Fibroblast of lung (primary cell): ENCODE data around the gene FBLN2. TPM values are rescaled to one million over a fixed set of nuclear protein-coding genes. Genes with fewer than 3 reads are reported as not detected.

Experiments
- DNase-seq, 2 donors: peaks; one replicate each; pipeline versions ENCODE4 v3.0.0 to v3.0.0-alpha.2; 2010; ENCODE audit warnings: low read depth in 2 of 2
- H2AFZ ChIP-seq: 2 replicates; pipeline ENCODE4 v1.5.1; 2012; ENCODE audit warnings: low read length, control low read depth, inconsistent platforms
- H3K27ac ChIP-seq: 2 replicates; pipeline ENCODE4 v1.5.1; 2011; ENCODE audit warnings: low read length, control low read depth; ENCODE audit not compliant: insufficient read depth
- H3K27me3 ChIP-seq: 2 replicates; pipeline ENCODE4 v1.5.1; 2011; ENCODE audit warnings: mild to moderate bottlenecking, low read length; ENCODE audit not compliant: control insufficient read depth, insufficient read depth
- H3K36me3 ChIP-seq: 2 replicates; pipeline ENCODE4 v1.5.1; 2011; ENCODE audit warnings: low read length; ENCODE audit not compliant: control insufficient read depth, insufficient read depth
- H3K4me1 ChIP-seq: 2 replicates; pipeline ENCODE4 v1.5.1; 2011; ENCODE audit warnings: low read length; ENCODE audit not compliant: control insufficient read depth, insufficient read depth; ENCODE audit errors: extremely low read depth
- H3K4me2 ChIP-seq: 2 replicates; pipeline ENCODE4 v1.5.1; 2011; ENCODE audit warnings: low read length, control low read depth; ENCODE audit not compliant: insufficient read depth; ENCODE audit errors: extremely low read depth
- H3K4me3 ChIP-seq, 4 experiments: fragments of 200-600 bp in 1 of 4; sonication (generic) in 1 of 4; replicated peaks in 1 of 4; 2 replicates each; pipeline ENCODE4 v1.5.1; 2011 to 2016; ENCODE audit warnings: low read length in 4 of 4, low read depth in 3 of 4, mild to moderate bottlenecking in 3 of 4, control low read depth in 2 of 4, inconsistent platforms in 1 of 4, mixed read lengths in 1 of 4; ENCODE audit not compliant: insufficient read depth in 1 of 4; ENCODE audit errors: control extremely low read depth in 1 of 4
- H3K79me2 ChIP-seq: 2 replicates; pipeline ENCODE4 v1.5.1; 2012; ENCODE audit warnings: mild to moderate bottlenecking, low read length, inconsistent platforms; ENCODE audit not compliant: control insufficient read depth, insufficient read depth
- H3K9ac ChIP-seq: 2 replicates; pipeline ENCODE4 v1.5.1; 2011; ENCODE audit warnings: mild to moderate bottlenecking, low read length, control low read depth; ENCODE audit not compliant: insufficient read depth
- H3K9me3 ChIP-seq: 2 replicates; pipeline ENCODE4 v1.5.1; 2012; ENCODE audit warnings: low read depth, low read length; ENCODE audit not compliant: control insufficient read depth, insufficient read depth
- H4K20me1 ChIP-seq: 2 replicates; pipeline ENCODE4 v1.5.1; 2011; ENCODE audit warnings: low read length; ENCODE audit not compliant: control insufficient read depth, insufficient read depth; ENCODE audit errors: extremely low read depth
- EZH2 ChIP-seq: IDR thresholded peaks from 2 replicates; pipeline ENCODE4 v1.5.1; 2012; ENCODE audit warnings: low read length, control low read depth, mild to moderate bottlenecking; ENCODE audit errors: missing control alignments
- polyA plus RNA-seq, 2 donors: library from polyadenylated mRNA; depleted of rRNA in 1 of 2; stranded (reverse) in 1 of 2; unstranded in 1 of 2; fragments of >200 nt; gene quantifications; 2 replicates each; pipeline ENCODE4 v1.2.1, GENCODE V29; 2011 to 2012; ENCODE audit warnings: missing spikeins in 1 of 2
- total RNA-seq: library from RNA; depleted of rRNA; stranded (reverse); fragments of >200 nt; gene quantifications from 2 replicates; pipeline ENCODE4 v1.2.1, GENCODE V29; 2014
- TF ChIP-seq, protein P1 (sequence below), 2 donors: IDR thresholded peaks in 1 of 2; conservative IDR thresholded peaks in 1 of 2; 1 replicate in 1 of 2; 2 replicates in 1 of 2; pipeline ENCODE4 v1.5.1; 2011 to 2012; ENCODE audit warnings: low read length in 2 of 2, control low read depth in 1 of 2, inconsistent platforms in 1 of 2, low read depth in 1 of 2, mild to moderate bottlenecking in 1 of 2

The FBLN2 gene
- total and polyA plus RNA-seq, 2 donors (not counting 1 experiment from before 2014, with no cell fraction given) = 25.4 to 138 TPM

DNA sequence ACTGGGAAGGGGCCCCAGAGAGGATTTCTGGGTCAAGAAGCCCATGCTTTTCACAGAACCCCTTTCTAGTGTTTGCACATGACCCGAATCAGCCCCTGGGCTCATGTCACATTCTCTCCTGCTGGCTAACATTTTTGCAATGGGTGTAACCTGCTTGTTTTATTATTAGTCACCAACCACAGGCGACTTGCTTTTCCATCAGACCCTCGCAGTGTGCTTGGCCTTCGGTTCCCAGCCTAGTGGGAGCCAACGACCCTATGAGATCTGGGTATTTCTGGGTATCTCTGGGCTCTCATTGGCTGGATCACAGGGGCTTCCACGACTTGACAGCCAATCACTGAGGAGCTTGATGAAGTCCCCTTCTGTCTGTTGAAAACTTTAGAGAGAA is 11.0 kb upstream of the FBLN2 start:
- Histone ChIP-seq H4K20me1 (no peaks in the 10 kb centered on the region), H3K9me3 (no peaks in the 10 kb centered on the region), H3K79me2 (no peaks in the 10 kb centered on the region), H2AFZ (no peak overlapping the region), H3K27ac (peak overlapping the region; percentile 95), H3K4me1 (peaks cover 13% of the 10 kb centered on the region), H3K9ac (no peak overlapping the region), H3K36me3 (no peaks in the 10 kb centered on the region), H3K27me3 (no peaks in the 10 kb centered on the region), H3K4me3 (no peak overlapping the region), H3K4me2 (peak overlapping the region; percentile 27)
- DNase-seq = peak; percentile 94 to 98
- TF ChIP-seq EZH2 = no peak
- TF ChIP-seq, protein P1, sequence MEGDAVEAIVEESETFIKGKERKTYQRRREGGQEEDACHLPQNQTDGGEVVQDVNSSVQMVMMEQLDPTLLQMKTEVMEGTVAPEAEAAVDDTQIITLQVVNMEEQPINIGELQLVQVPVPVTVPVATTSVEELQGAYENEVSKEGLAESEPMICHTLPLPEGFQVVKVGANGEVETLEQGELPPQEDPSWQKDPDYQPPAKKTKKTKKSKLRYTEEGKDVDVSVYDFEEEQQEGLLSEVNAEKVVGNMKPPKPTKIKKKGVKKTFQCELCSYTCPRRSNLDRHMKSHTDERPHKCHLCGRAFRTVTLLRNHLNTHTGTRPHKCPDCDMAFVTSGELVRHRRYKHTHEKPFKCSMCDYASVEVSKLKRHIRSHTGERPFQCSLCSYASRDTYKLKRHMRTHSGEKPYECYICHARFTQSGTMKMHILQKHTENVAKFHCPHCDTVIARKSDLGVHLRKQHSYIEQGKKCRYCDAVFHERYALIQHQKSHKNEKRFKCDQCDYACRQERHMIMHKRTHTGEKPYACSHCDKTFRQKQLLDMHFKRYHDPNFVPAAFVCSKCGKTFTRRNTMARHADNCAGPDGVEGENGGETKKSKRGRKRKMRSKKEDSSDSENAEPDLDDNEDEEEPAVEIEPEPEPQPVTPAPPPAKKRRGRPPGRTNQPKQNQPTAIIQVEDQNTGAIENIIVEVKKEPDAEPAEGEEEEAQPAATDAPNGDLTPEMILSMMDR (conservative IDR thresholded peaks at IDR 0.05 in 1 of 2, IDR thresholded peaks at IDR 0.05 in 1 of 2; ENCODE audit: low read depth in 1 of 2, low read length in 2 of 2) = no peak

DNA sequence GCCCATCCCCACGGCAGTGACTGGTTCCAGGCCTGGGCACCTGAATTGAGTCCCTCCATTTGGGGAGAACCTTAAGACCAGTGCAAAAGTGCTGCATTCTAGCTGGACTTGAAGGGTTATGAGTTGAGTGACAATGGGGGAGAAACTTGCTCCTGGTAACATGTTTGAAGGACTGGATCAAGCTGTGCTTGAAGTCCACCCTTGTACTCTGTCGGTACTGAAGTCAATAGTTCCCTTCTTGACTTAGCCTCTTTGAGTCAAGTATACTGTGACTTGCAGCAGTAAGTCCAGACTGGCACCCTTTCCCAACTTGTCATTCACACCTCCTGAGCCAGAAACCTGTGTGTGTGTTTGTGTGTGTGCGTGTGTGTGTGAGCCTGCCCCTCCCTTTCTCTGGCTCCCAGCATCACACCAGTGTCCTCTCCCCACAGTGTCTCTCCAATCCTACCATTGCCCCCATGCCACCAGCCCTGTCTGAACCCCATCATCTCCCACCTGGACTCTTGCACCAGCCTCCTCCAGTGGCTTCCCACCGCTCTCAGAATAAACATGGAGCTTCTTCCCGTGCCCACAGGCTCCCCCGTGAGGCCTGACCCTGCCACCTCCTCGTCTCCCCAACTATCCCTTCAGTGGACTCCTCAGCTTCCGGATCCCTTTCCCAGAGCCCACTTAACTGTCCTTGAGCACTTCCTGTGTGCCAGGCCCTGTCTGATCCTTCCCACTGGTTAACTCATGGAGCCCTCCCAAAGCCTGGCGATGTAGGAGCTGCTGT is 10.2 kb upstream of the FBLN2 start:
- Histone ChIP-seq H3K9ac (no peak overlapping the region), H3K79me2 (no peaks in the 10 kb centered on the region), H4K20me1 (no peaks in the 10 kb centered on the region), H3K9me3 (no peaks in the 10 kb centered on the region), H3K4me3 (no peak overlapping the region), H3K4me2 (no peak overlapping the region), H2AFZ (no peak overlapping the region), H3K27me3 (no peaks in the 10 kb centered on the region), H3K36me3 (no peaks in the 10 kb centered on the region), H3K27ac (peak overlapping the region; percentile 95), H3K4me1 (peaks cover 18% of the 10 kb centered on the region)
- TF ChIP-seq EZH2 = no peak
- TF ChIP-seq, protein P1 (conservative IDR thresholded peaks at IDR 0.05 in 1 of 2, IDR thresholded peaks at IDR 0.05 in 1 of 2; ENCODE audit: low read depth in 1 of 2, low read length in 2 of 2) = no peak
- DNase-seq = no peak

DNA sequence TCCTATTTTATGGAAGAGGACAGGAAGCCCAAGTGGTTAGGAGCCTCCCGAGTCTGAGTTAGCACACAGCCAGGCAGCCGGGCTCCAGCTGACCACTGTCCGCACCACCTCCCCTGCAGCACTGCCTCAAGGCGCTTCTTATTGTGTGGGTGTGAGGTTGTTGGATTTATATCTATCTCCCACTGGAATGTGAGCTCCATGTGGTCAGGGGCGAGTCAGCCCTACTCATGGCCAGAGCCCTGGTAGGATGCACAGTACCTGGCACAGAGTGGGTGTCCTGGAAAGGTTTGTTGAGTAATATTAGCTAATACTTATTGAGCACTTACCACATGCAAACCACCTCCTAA is 9.7 kb upstream of the FBLN2 start:
- Histone ChIP-seq H3K4me1 (peaks cover 18% of the 10 kb centered on the region), H3K9ac (no peak overlapping the region), H3K36me3 (no peaks in the 10 kb centered on the region), H3K9me3 (no peaks in the 10 kb centered on the region), H3K4me3 (no peak overlapping the region), H3K27me3 (no peaks in the 10 kb centered on the region), H3K4me2 (no peak overlapping the region), H4K20me1 (no peaks in the 10 kb centered on the region), H3K79me2 (no peaks in the 10 kb centered on the region), H3K27ac (peak overlapping the region; percentile 95), H2AFZ (no peak overlapping the region)
- peak; percentile 38 to 83 for DNase-seq
- TF ChIP-seq, protein P1 (conservative IDR thresholded peaks at IDR 0.05 in 1 of 2, IDR thresholded peaks at IDR 0.05 in 1 of 2; ENCODE audit: low read depth in 1 of 2, low read length in 2 of 2) = no peak
